ENCODE results near the gene GPC1.

DNA sequence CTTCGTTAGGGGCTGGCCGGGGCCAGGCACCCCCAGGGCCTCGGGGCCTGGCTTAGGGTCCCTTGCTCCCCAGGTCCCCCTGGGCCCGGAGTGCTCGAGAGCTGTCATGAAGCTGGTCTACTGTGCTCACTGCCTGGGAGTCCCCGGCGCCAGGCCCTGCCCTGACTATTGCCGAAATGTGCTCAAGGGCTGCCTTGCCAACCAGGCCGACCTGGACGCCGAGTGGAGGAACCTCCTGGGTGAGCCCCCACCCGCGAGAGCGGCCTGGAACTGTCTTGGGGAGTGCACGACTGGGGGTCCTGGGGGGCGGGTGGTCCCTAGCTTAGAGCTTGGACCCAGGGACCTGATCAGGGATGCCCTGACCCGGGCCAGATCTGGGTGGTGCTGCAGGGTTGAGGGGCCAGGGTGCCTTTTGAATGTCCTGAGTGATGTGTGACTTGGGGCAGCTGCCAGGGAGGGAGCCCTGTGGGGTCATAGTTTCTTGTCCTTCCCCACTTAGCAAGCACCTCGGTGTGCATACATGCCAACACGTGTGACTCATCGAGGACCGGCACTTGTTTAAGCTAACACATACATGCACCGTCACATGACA, 27.9 kb downstream of the GPC1 start:
- TF ChIP-seq ZZZ3 (IDR thresholded peaks at IDR 0.05; ENCODE audit: control insufficient read depth, insufficient read length, low read depth) = no peak
- no peak for TF ChIP-seq ZNF274 (IDR thresholded peaks at IDR 0.05; ENCODE audit: insufficient read depth, insufficient read length)
- no peak for TF ChIP-seq CTCF (IDR thresholded peaks at IDR 0.05 in 2 of 3, conservative IDR thresholded peaks at IDR 0.05 in 1 of 3; ENCODE audit: control insufficient read depth in 2 of 3, extremely low read depth in 1 of 3, insufficient read depth in 1 of 3, low read depth in 3 of 3, low read length in 3 of 3)
- no peak for TF ChIP-seq FOXK2 (IDR thresholded peaks at IDR 0.05)
- no peak for TF ChIP-seq EGR1 (IDR thresholded peaks at IDR 0.05; ENCODE audit: borderline replicate concordance in 1 of 2, low read depth in 2 of 2, low read length in 2 of 2)
- TF ChIP-seq EZH2 (IDR thresholded peaks at IDR 0.05; ENCODE audit: borderline replicate concordance, control insufficient read depth, low read depth, low read length) = no peak
- no peak for TF ChIP-seq USF1 (IDR thresholded peaks at IDR 0.05; ENCODE audit: borderline replicate concordance, extremely low read length, insufficient read depth, low read depth, low read length)
- TF ChIP-seq EP300 (IDR thresholded peaks at IDR 0.05; ENCODE audit: borderline replicate concordance in 1 of 2, control insufficient read depth in 1 of 2, low read depth in 2 of 2, low read length in 2 of 2) = no peak
- TF ChIP-seq CHD2 (IDR thresholded peaks at IDR 0.05; ENCODE audit: borderline replicate concordance, low read depth, low read length) = no peak
- TF ChIP-seq RCOR1 (conservative IDR thresholded peaks at IDR 0.05; ENCODE audit: low read depth, low read length) = no peak
- TF ChIP-seq, protein P1, sequence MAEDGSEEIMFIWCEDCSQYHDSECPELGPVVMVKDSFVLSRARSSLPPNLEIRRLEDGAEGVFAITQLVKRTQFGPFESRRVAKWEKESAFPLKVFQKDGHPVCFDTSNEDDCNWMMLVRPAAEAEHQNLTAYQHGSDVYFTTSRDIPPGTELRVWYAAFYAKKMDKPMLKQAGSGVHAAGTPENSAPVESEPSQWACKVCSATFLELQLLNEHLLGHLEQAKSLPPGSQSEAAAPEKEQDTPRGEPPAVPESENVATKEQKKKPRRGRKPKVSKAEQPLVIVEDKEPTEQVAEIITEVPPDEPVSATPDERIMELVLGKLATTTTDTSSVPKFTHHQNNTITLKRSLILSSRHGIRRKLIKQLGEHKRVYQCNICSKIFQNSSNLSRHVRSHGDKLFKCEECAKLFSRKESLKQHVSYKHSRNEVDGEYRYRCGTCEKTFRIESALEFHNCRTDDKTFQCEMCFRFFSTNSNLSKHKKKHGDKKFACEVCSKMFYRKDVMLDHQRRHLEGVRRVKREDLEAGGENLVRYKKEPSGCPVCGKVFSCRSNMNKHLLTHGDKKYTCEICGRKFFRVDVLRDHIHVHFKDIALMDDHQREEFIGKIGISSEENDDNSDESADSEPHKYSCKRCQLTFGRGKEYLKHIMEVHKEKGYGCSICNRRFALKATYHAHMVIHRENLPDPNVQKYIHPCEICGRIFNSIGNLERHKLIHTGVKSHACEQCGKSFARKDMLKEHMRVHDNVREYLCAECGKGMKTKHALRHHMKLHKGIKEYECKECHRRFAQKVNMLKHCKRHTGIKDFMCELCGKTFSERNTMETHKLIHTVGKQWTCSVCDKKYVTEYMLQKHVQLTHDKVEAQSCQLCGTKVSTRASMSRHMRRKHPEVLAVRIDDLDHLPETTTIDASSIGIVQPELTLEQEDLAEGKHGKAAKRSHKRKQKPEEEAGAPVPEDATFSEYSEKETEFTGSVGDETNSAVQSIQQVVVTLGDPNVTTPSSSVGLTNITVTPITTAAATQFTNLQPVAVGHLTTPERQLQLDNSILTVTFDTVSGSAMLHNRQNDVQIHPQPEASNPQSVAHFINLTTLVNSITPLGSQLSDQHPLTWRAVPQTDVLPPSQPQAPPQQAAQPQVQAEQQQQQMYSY (CRISPR knock-in tag; IDR thresholded peaks at IDR 0.05) = no peak
